ENCODE results near the gene IGFL2. TPM values are rescaled to one million over a fixed set of nuclear protein-coding genes. Genes with fewer than 3 reads are reported as not detected.

Gene IGFL2
- total RNA-seq, 4 donors from 2014 or later = 10.1 to 39.2 (median 16.1) TPM

DNA sequence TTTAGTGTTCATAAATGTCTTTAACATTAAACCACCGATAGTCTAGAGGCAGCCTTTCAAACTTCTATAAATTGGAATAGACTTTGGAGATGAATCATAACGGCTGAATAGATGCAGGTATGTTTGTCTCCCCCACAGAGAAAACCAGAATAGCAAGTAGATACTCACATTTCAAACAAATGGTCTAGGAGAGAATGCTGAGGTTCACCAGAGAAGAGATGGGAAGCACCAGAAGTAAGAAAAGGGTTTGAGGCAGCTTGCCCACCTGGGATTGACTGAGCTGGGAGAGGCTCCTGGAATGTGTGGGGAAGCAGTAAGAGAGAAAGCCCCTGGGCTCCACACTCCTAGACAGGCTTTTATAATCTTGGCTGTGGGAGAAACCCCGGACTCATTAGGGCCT, 29.9 kb upstream of the IGFL2 start:
- Histone ChIP-seq H3K27ac (no peak overlapping the region), H3K36me3 (no peaks in the 10 kb centered on the region), H3K4me1 (peaks cover 28% of the 10 kb centered on the region), H3K9me3 (no peaks in the 10 kb centered on the region), H3K4me3 (no peak overlapping the region), H3K27me3 (peaks cover 27% of the 10 kb centered on the region)
- TF ChIP-seq, protein P1, sequence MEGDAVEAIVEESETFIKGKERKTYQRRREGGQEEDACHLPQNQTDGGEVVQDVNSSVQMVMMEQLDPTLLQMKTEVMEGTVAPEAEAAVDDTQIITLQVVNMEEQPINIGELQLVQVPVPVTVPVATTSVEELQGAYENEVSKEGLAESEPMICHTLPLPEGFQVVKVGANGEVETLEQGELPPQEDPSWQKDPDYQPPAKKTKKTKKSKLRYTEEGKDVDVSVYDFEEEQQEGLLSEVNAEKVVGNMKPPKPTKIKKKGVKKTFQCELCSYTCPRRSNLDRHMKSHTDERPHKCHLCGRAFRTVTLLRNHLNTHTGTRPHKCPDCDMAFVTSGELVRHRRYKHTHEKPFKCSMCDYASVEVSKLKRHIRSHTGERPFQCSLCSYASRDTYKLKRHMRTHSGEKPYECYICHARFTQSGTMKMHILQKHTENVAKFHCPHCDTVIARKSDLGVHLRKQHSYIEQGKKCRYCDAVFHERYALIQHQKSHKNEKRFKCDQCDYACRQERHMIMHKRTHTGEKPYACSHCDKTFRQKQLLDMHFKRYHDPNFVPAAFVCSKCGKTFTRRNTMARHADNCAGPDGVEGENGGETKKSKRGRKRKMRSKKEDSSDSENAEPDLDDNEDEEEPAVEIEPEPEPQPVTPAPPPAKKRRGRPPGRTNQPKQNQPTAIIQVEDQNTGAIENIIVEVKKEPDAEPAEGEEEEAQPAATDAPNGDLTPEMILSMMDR (IDR thresholded peaks at IDR 0.05) = no peak
- TF ChIP-seq EP300 (IDR thresholded peaks at IDR 0.05) (no peak), POLR2AphosphoS5 (IDR thresholded peaks at IDR 0.05) (no peak), POLR2A (IDR thresholded peaks at IDR 0.05) (no peak)
- WGBS = 50% methylated on average over 3 of the region's 3 CpGs
- DNase-seq (ENCODE audit: low spot score in 2 of 2) = no peak

DNA sequence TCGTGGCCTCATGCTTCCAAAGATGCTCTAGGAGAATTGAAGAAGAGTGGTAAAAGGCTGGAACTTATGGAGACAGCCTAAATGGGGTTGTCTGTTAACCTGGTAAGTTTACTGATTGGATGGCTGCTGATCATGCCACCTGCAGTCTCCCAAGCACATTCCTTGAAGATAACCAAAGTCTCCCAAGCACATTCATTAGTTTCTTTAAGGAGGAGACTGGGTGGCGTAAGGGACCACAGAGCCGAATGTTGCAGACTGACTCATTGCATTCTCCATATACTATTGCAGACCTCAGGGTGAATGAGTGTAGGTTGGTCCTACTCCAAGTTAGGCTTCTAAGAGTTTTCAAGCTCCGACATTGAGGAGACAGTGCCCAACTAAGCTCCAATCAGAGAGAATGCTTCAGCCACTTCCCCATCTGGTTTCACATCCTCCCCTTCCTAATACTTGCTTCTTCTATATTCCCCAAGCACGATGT, 23.4 kb upstream of the IGFL2 start, which contains the start of gene IGFL3:
TSS of gene IGFL3 (minus strand) at position 51 of the 478 bp plus-strand sequence. CDS start at position 12, 39 bp downstream.
- WGBS = 85% methylated on average over 5 of the region's 5 CpGs
- no peak for TF ChIP-seq POLR2AphosphoS5 (IDR thresholded peaks at IDR 0.05)
- TF ChIP-seq EP300 (IDR thresholded peaks at IDR 0.05) = no peak
- no peak for TF ChIP-seq POLR2A (IDR thresholded peaks at IDR 0.05)
- TF ChIP-seq, protein P1 (IDR thresholded peaks at IDR 0.05) = no peak

DNA sequence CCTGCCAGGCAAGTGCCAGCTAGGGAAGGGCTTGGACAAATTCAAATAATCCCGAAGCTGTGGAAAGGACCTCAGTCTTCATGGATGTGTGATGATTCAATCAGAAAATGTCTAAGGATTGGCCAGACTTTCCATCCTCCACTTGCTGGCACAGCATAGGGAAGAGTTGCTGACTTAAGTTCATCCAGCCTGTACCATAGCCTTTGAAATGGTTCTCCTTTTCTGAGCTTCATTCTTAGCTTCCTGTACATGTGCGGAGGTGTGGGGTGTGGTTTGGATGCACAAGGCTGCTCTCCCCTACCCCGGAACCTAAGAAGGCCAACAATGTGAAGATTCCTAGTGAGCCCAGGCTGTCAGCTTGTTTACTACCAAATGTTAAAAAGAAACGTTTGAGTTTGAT, 22.6 kb upstream of the IGFL2 start:
- TF ChIP-seq POLR2A (IDR thresholded peaks at IDR 0.05) (no peak), POLR2AphosphoS5 (IDR thresholded peaks at IDR 0.05) (no peak), EP300 (IDR thresholded peaks at IDR 0.05) (no peak)
- TF ChIP-seq, protein P1 (IDR thresholded peaks at IDR 0.05) = peak in 1 of 2 donors; percentile 25
- no peak overlapping the region for H3K4me3 ChIP-seq
- H3K27me3 ChIP-seq = peaks cover 23% of the 10 kb centered on the region
- no peaks in the 10 kb centered on the region for H3K36me3 ChIP-seq
- peak overlapping the region; percentile 23 for H3K27ac ChIP-seq
- no peak for DNase-seq (ENCODE audit: low spot score in 2 of 2)
- H3K9me3 ChIP-seq = no peaks in the 10 kb centered on the region
- WGBS = 44% methylated on average over 4 of the region's 4 CpGs
- H3K4me1 ChIP-seq = peaks cover 30% of the 10 kb centered on the region

More for the DNA sequence above, 23.4 kb upstream of the IGFL2 start, which contains the start of gene IGFL3:
- Histone ChIP-seq H3K27me3 (peaks cover 29% of the 10 kb centered on the region), H3K9me3 (no peaks in the 10 kb centered on the region), H3K4me3 (no peak within 1 kb of the TSS), H3K27ac (peak within 1 kb of the TSS; percentile 23), H3K4me1 (peaks cover 30% of the 10 kb centered on the region), H3K36me3 (no peaks in the 10 kb centered on the region)
- DNase-seq (ENCODE audit: low spot score in 2 of 2) = no peak

DNA sequence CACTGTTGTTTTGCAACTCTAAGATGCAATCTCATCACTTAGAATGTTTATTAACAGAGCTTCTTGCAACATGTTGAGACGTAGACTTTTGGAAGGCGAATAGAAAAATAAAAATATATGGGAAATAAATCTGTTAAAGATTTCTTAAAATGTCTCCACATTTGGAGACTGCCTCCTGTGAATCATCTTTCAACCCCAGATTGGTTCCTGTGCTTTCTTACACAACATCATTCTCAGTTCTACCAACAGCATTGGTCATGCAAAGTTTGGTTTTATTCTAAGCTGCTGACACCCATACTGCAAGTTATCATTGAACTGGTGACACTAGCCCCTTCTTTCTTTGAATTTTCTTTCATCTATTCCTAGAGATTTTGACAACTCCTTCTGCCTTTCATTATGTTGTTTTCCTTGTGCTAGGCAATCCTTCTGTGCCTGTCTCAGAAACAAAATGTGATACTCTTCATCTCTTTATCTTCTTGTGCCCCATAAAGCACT, 21.9 kb upstream of the IGFL2 start:
- Histone ChIP-seq H3K36me3 (no peaks in the 10 kb centered on the region), H3K4me1 (peaks cover 30% of the 10 kb centered on the region), H3K27me3 (peaks cover 23% of the 10 kb centered on the region), H3K9me3 (no peaks in the 10 kb centered on the region), H3K4me3 (no peak overlapping the region), H3K27ac (no peak overlapping the region)
- TF ChIP-seq, protein P1 (IDR thresholded peaks at IDR 0.05) = no peak
- TF ChIP-seq POLR2AphosphoS5 (IDR thresholded peaks at IDR 0.05) (no peak), POLR2A (IDR thresholded peaks at IDR 0.05) (no peak), EP300 (IDR thresholded peaks at IDR 0.05) (no peak)
- no peak for DNase-seq (ENCODE audit: low spot score in 2 of 2)
- 54% methylated on average over 2 of the region's 2 CpGs for WGBS

DNA sequence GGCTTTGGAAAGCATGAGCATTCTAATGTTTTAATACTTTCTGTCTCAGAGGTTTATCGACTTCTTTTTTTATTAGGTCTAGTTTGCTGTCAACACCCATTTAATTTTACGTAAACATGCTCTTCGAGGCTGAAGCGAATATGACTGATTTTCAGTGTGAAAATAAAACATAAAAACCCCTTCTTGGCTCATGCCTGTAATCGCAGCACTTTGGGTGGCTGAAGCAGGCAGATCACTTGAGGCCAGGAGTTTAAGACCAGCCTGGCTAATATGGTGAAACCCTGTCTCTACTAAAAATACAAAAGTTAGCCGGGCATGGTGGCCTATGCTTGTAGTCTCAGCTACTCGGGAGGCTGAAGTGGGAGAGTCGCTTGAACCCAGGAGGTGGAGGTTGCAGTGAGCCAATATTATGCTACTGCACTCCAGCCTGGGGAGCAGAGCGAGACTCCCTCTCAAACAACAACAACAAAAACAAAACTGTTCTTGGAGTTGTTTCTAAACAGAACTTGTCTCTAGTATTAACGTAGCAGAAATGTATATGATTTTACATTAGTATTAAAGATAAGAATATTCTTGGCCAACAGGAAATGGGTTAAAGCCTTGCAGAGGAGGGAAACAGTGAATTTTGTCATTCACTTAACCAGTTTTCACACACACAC, 16.4 kb upstream of the IGFL2 start:
- Histone ChIP-seq H3K4me3 (no peak overlapping the region), H3K36me3 (no peaks in the 10 kb centered on the region), H3K27ac (no peak overlapping the region), H3K9me3 (no peaks in the 10 kb centered on the region), H3K27me3 (no peaks in the 10 kb centered on the region), H3K4me1 (peaks cover 39% of the 10 kb centered on the region)
- WGBS = 85% methylated on average over 10 of the region's 10 CpGs
- TF ChIP-seq, protein P1 (IDR thresholded peaks at IDR 0.05) = no peak
- TF ChIP-seq POLR2AphosphoS5 (IDR thresholded peaks at IDR 0.05) (no peak), POLR2A (IDR thresholded peaks at IDR 0.05) (no peak), EP300 (IDR thresholded peaks at IDR 0.05) (no peak)
- no peak for DNase-seq (ENCODE audit: low spot score in 2 of 2)

Measured in suprapubic skin (tissue), 4 donors.